Trophoblast cell (in vitro differentiated cells and primary cell): Measurements from ENCODE around the gene CASTOR2.

ENCODE experiments used
- DNase-seq, 2 donors: peaks; one replicate each; pipeline ENCODE4 v3.0.0-alpha.2; 2016
- H2AFZ ChIP-seq: 2 replicates; pipeline ENCODE4 v1.6.1; 2013; ENCODE audit warnings: low read length, moderate library complexity, mild to moderate bottlenecking; ENCODE audit not compliant: insufficient read depth, poor library complexity
- H2AK5ac ChIP-seq: 2 replicates; pipeline ENCODE4 v1.6.1; 2013; ENCODE audit warnings: mild to moderate bottlenecking, low read length
- H2BK120ac ChIP-seq: 2 replicates; pipeline ENCODE4 v1.6.1; 2013; ENCODE audit warnings: low read length, mild to moderate bottlenecking, moderate library complexity; ENCODE audit not compliant: insufficient read depth, poor library complexity
- H2BK12ac ChIP-seq: 2 replicates; pipeline ENCODE4 v1.6.1; 2013; ENCODE audit warnings: mild to moderate bottlenecking, low read length, moderate library complexity
- H2BK5ac ChIP-seq: 2 replicates; pipeline ENCODE4 v1.6.1; 2013; ENCODE audit warnings: low read length, low read depth, moderate library complexity, mild to moderate bottlenecking; ENCODE audit not compliant: poor library complexity
- H3K14ac ChIP-seq: 2 replicates; pipeline ENCODE4 v1.6.1; 2013; ENCODE audit warnings: mild to moderate bottlenecking, low read length
- H3K18ac ChIP-seq: 2 replicates; pipeline ENCODE4 v1.6.1; 2013; ENCODE audit warnings: mild to moderate bottlenecking, low read length
- H3K23ac ChIP-seq: 2 replicates; pipeline ENCODE4 v1.6.1; 2013; ENCODE audit warnings: low read length
- H3K27ac ChIP-seq: 2 replicates; pipeline ENCODE4 v1.5.1; 2013; ENCODE audit warnings: low read depth, mild to moderate bottlenecking, inconsistent platforms, low read length, moderate library complexity
- H3K27me3 ChIP-seq: 2 replicates; pipeline ENCODE4 v1.6.1; 2013; ENCODE audit warnings: inconsistent platforms, mild to moderate bottlenecking, low read length, moderate library complexity; ENCODE audit not compliant: insufficient read depth
- H3K36me3 ChIP-seq, 2 experiments: 1 replicate in 1 of 2; 2 replicates in 1 of 2; pipeline ENCODE4 v1.6.1; 2013; ENCODE audit warnings: low read length in 2 of 2, mild to moderate bottlenecking in 2 of 2, moderate library complexity in 1 of 2; ENCODE audit not compliant: insufficient read depth in 2 of 2, control insufficient read depth in 1 of 2
- H3K4ac ChIP-seq: 2 replicates; pipeline ENCODE4 v1.6.1; 2013; ENCODE audit warnings: low read depth, mild to moderate bottlenecking, low read length, moderate library complexity
- H3K4me1 ChIP-seq, 2 experiments: 1 replicate in 1 of 2; 2 replicates in 1 of 2; pipeline ENCODE4 v1.6.1; 2013; ENCODE audit warnings: low read length in 2 of 2, mild to moderate bottlenecking in 2 of 2, moderate library complexity in 1 of 2; ENCODE audit not compliant: insufficient read depth in 2 of 2, control insufficient read depth in 1 of 2
- H3K4me2 ChIP-seq: 2 replicates; pipeline ENCODE4 v1.6.1; 2013; ENCODE audit warnings: inconsistent platforms, mild to moderate bottlenecking, low read length, moderate library complexity
- H3K4me3 ChIP-seq: 2 replicates; pipeline ENCODE4 v1.5.1; 2013; ENCODE audit warnings: mild to moderate bottlenecking, low read depth, low read length, inconsistent platforms
- H3K79me1 ChIP-seq: one replicate; pipeline ENCODE4 v1.6.1; 2013; ENCODE audit warnings: low read length
- H3K79me2 ChIP-seq: 2 replicates; pipeline ENCODE4 v1.6.1; 2013; ENCODE audit warnings: low read length, mild to moderate bottlenecking; ENCODE audit not compliant: control insufficient read depth, insufficient read depth, poor library complexity
- H3K9ac ChIP-seq: 2 replicates; pipeline ENCODE4 v1.6.1; 2013; ENCODE audit warnings: mild to moderate bottlenecking, low read length
- H3K9me3 ChIP-seq: 2 replicates; pipeline ENCODE4 v1.6.1; 2013; ENCODE audit warnings: low read depth, mild to moderate bottlenecking, control low read depth, inconsistent platforms, low read length; ENCODE audit not compliant: insufficient read depth
- H4K12ac ChIP-seq: 2 replicates; pipeline ENCODE4 v1.6.1; 2013; ENCODE audit warnings: low read depth, mild to moderate bottlenecking, low read length, moderate library complexity
- H4K8ac ChIP-seq: 2 replicates; pipeline ENCODE4 v1.6.1; 2013; ENCODE audit warnings: low read depth, mild to moderate bottlenecking, low read length, moderate library complexity
- H4K91ac ChIP-seq: one replicate; pipeline ENCODE4 v1.6.1; 2013; ENCODE audit warnings: low read depth, mild to moderate bottlenecking, low read length, moderate library complexity
- WGBS: extraction: QIAGEN DNeasy Blood & Tissue Kit; methylation state at CpG from one replicate; pipeline ENCODE4 v1.1.7; 2013; ENCODE audit warnings: missing lambda C conversion rate; ENCODE audit not compliant: insufficient read length, insufficient coverage; ENCODE audit errors: extremely low coverage; 5-methylcytosine and 5-hydroxymethylcytosine counted together

Gene CASTOR2

GRCh38 chr7:75010036-75010435, 45.5 kb downstream of the CASTOR2 start:
- no peak overlapping the region for H4K91ac ChIP-seq
- no peak for DNase-seq
- no CpG with 5 or more reads among the region's 2 CpGs for WGBS
- H2BK120ac ChIP-seq = no peak overlapping the region
- H2BK5ac ChIP-seq = no peak overlapping the region
- H3K79me1 ChIP-seq = no peaks in the 10 kb centered on the region
- H2AK5ac ChIP-seq = no peak overlapping the region
- no peak overlapping the region for H4K8ac ChIP-seq
- H3K4me2 ChIP-seq = no peak overlapping the region
- H3K9ac ChIP-seq = no peak overlapping the region
- H3K27ac ChIP-seq = no peak overlapping the region
- H2BK12ac ChIP-seq = no peak overlapping the region
- no peak overlapping the region for H3K4me3 ChIP-seq
- H3K14ac ChIP-seq = no peak overlapping the region
- H4K12ac ChIP-seq = no peak overlapping the region
- no peak overlapping the region for H3K4ac ChIP-seq
- H3K36me3 ChIP-seq = peaks cover 0 to 8% of the 10 kb centered on the region in 2 experiments
- H3K9me3 ChIP-seq = no peaks in the 10 kb centered on the region
- H2AFZ ChIP-seq = no peak overlapping the region
- H3K18ac ChIP-seq = no peak overlapping the region
- H3K27me3 ChIP-seq = no peaks in the 10 kb centered on the region
- no peak overlapping the region for H3K23ac ChIP-seq
- peaks cover 3% of the 10 kb centered on the region in 2 experiments for H3K4me1 ChIP-seq
- H3K79me2 ChIP-seq = no peaks in the 10 kb centered on the region

GRCh38 chr7:75017832-75018231, 53.3 kb downstream of the CASTOR2 start:
- peaks cover 0 to 3% of the 10 kb centered on the region in 2 experiments for H3K4me1 ChIP-seq
- no peak overlapping the region for H2BK5ac ChIP-seq
- H3K79me1 ChIP-seq = no peaks in the 10 kb centered on the region
- H2AK5ac ChIP-seq = no peak overlapping the region
- no peak overlapping the region for H3K4ac ChIP-seq
- H3K9ac ChIP-seq = no peak overlapping the region
- no peak overlapping the region for H3K4me2 ChIP-seq
- no peak overlapping the region for H4K8ac ChIP-seq
- no peak overlapping the region for H3K18ac ChIP-seq
- H2BK12ac ChIP-seq = no peak overlapping the region
- peaks cover 21 to 23% of the 10 kb centered on the region in 2 experiments for H3K36me3 ChIP-seq
- peaks cover 1% of the 10 kb centered on the region for H3K9me3 ChIP-seq
- no peaks in the 10 kb centered on the region for H3K27me3 ChIP-seq
- WGBS = no CpG with 5 or more reads among the region's 18 CpGs
- no peak overlapping the region for H4K91ac ChIP-seq
- H3K27ac ChIP-seq = no peak overlapping the region
- H3K23ac ChIP-seq = no peak overlapping the region
- H2AFZ ChIP-seq = no peak overlapping the region
- H3K79me2 ChIP-seq = no peaks in the 10 kb centered on the region
- H3K4me3 ChIP-seq = no peak overlapping the region
- no peak overlapping the region for H2BK120ac ChIP-seq
- no peak for DNase-seq
- no peak overlapping the region for H4K12ac ChIP-seq
- H3K14ac ChIP-seq = no peak overlapping the region

GRCh38 chr7:75018570-75019364, 54.3 kb downstream of the CASTOR2 start:
- Histone ChIP-seq H2BK5ac (no peak overlapping the region), H3K4me2 (no peak overlapping the region), H4K8ac (no peak overlapping the region), H3K79me1 (no peaks in the 10 kb centered on the region), H3K4me1 (peaks cover 0 to 3% of the 10 kb centered on the region in 2 experiments), H3K27me3 (no peaks in the 10 kb centered on the region), H3K4me3 (peak overlapping the region; percentile 53), H2AFZ (no peak overlapping the region), H3K18ac (no peak overlapping the region), H4K12ac (no peak overlapping the region), H3K9ac (no peak overlapping the region), H3K9me3 (peaks cover 1% of the 10 kb centered on the region), H3K4ac (no peak overlapping the region), H3K27ac (no peak overlapping the region), H4K91ac (no peak overlapping the region), H2AK5ac (no peak overlapping the region), H3K79me2 (no peaks in the 10 kb centered on the region), H3K36me3 (peaks cover 23 to 25% of the 10 kb centered on the region in 2 experiments), H2BK12ac (no peak overlapping the region), H3K14ac (no peak overlapping the region), H2BK120ac (no peak overlapping the region), H3K23ac (no peak overlapping the region)
- no CpG with 5 or more reads among the region's 12 CpGs for WGBS
- DNase-seq = no peak

- H2BK120ac ChIP-seq = no peak overlapping the region
- no peak overlapping the region for H3K14ac ChIP-seq
- no peak overlapping the region for H3K4ac ChIP-seq
- H3K23ac ChIP-seq = no peak overlapping the region
- H3K36me3 ChIP-seq = peaks cover 27 to 29% of the 10 kb centered on the region in 2 experiments
- H3K27me3 ChIP-seq = no peaks in the 10 kb centered on the region
- no peak overlapping the region for H3K18ac ChIP-seq
- H4K91ac ChIP-seq = no peak overlapping the region
- peaks cover 1% of the 10 kb centered on the region for H3K9me3 ChIP-seq
- no CpG with 5 or more reads among the region's 14 CpGs for WGBS
- H3K79me2 ChIP-seq = no peaks in the 10 kb centered on the region
- H3K4me1 ChIP-seq = no peaks in the 10 kb centered on the region
- no peak for DNase-seq
- H2BK12ac ChIP-seq = no peak overlapping the region
- no peak overlapping the region for H3K4me2 ChIP-seq
- no peak overlapping the region for H2AFZ ChIP-seq
- no peak overlapping the region for H2BK5ac ChIP-seq
- H3K4me3 ChIP-seq = no peak overlapping the region
- no peak overlapping the region for H2AK5ac ChIP-seq
- H4K8ac ChIP-seq = no peak overlapping the region
- no peak overlapping the region for H3K27ac ChIP-seq
- no peak overlapping the region for H4K12ac ChIP-seq
- no peak overlapping the region for H3K9ac ChIP-seq
- H3K79me1 ChIP-seq = no peaks in the 10 kb centered on the region
Measured at GRCh38 chr7:75019800-75020199, 55.3 kb downstream of the CASTOR2 start.
